ENCODE data around the gene BCAS3.

DNA sequence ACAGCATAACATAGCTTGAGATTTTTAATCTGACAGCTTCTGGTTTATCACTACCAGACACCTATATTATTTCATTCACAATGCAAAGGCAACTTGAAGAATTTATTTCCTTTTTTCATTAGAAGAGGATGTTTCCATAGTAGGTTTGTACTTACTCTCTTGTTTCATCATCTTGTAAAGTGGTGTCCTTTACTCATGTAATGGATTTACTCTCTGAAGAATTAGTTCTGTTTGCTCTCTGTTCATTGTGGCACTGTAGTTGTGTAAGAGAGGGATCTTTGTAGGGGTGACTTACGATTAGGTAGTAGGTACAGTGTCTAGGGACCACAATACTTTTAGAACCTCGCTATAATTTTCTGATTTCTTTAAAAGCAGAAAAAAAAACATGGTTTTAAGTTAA, 256.1 kb downstream of the BCAS3 start:
- TF ChIP-seq POLR2A (IDR thresholded peaks at IDR 0.05; ENCODE audit: low read depth, low read length) (no peak), POLR2AphosphoS5 (IDR thresholded peaks at IDR 0.05; ENCODE audit: low read depth, low read length) (no peak)
